HEK293T (cell line): ENCODE results near the gene HCN3.

Source experiments
- ARNT ChIP-seq: fragments of 450-650 bp; IDR thresholded peaks from 2 replicates; pipeline ENCODE4 v1.6.1; 2017; ENCODE audit warnings: mild to moderate bottlenecking
- BHLHE40 ChIP-seq: fragments of 450-650 bp; IDR thresholded peaks from 2 replicates; pipeline ENCODE4 v1.6.1; 2016; ENCODE audit warnings: mild to moderate bottlenecking, moderate library complexity, borderline replicate concordance
- FOXA1 ChIP-seq: fragments of 450-650 bp; IDR thresholded peaks from 2 replicates; pipeline ENCODE4 v1.6.1; 2016; ENCODE audit warnings: mild to moderate bottlenecking
- FOXK2 ChIP-seq: fragments of 450-650 bp; IDR thresholded peaks from 2 replicates; pipeline ENCODE4 v1.6.1; 2016; ENCODE audit warnings: mild to moderate bottlenecking
- FOXM1 ChIP-seq: fragments of 450-650 bp; IDR thresholded peaks from 2 replicates; pipeline ENCODE4 v1.6.1; 2017; ENCODE audit warnings: mild to moderate bottlenecking, borderline replicate concordance
- LEF1 ChIP-seq: fragments of 450-650 bp; IDR thresholded peaks from 2 replicates; pipeline ENCODE4 v1.6.1; 2017; ENCODE audit warnings: mild to moderate bottlenecking, borderline replicate concordance
- NFRKB ChIP-seq: fragments of 450-650 bp; IDR thresholded peaks from 2 replicates; pipeline ENCODE4 v1.6.1; 2016; ENCODE audit warnings: mild to moderate bottlenecking, moderate library complexity
- SP1 ChIP-seq: fragments of 450-650 bp; IDR thresholded peaks from 2 replicates; pipeline ENCODE4 v1.6.1; 2017
- SUZ12 ChIP-seq: fragments of 450-650 bp; IDR thresholded peaks from 2 replicates; pipeline ENCODE4 v1.6.1; 2016; ENCODE audit warnings: mild to moderate bottlenecking
- TARDBP ChIP-seq: fragments of 450-650 bp; IDR thresholded peaks from 2 replicates; pipeline ENCODE4 v1.6.1; 2016
- ZNF384 ChIP-seq: fragments of 450-650 bp; IDR thresholded peaks from 2 replicates; pipeline ENCODE4 v1.6.1; 2016

GRCh38 chr1:155318082-155318481 is 40.8 kb downstream of the HCN3 start:
- TF ChIP-seq FOXK2 (no peak), FOXA1 (no peak), LEF1 (no peak), SUZ12 (no peak), BHLHE40 (no peak), ZNF384 (no peak), FOXM1 (no peak), TARDBP (no peak), SP1 (no peak), NFRKB (no peak), ARNT (no peak)
